Stimulated activated CD8-positive, alpha-beta memory T cell treated with anti-CD3 and anti-CD28 coated beads, Interleukin-4, amount 100 ng/mL, for 1 hour (primary cell): ENCODE measurements around the gene ZNF530.

Source experiments
- DNase-seq, 2 donors: peaks; one replicate each; pipeline ENCODE4 v3.0.0-alpha.2; 2020; ENCODE audit warnings: low read depth in 2 of 2, low spot score in 1 of 2

The ZNF530 gene

GRCh38 chr19:57613941-57614743 is 14.5 kb downstream of the ZNF530 start, which contains the start of gene ZNF134:
TSS of gene ZNF134 (plus strand) at chr19:57614242. CDS start at chr19:57619469, 5,227 bp downstream.
- peak; percentile 73 to 80 for DNase-seq

- DNase-seq: no peak
Measured at GRCh38 chr19:57615346-57615745, 15.7 kb downstream of the ZNF530 start.

GRCh38 chr19:57620673-57621348 is 21.1 kb downstream of the ZNF530 start:
- DNase-seq: no peak

- no peak for DNase-seq
Measured at GRCh38 chr19:57623091-57623490, 23.4 kb downstream of the ZNF530 start.

GRCh38 chr19:57632987-57633831 is 33.5 kb downstream of the ZNF530 start, which contains the start of gene ZNF211:
TSS of gene ZNF211 (plus strand) at chr19:57633168. CDS start at chr19:57633347, 179 bp downstream.
- peak; percentile 74 to 75 for DNase-seq

- no peak for DNase-seq
Measured at GRCh38 chr19:57633832-57634131, 34.1 kb downstream of the ZNF530 start.

- no peak for DNase-seq
Measured at GRCh38 chr19:57637379-57637778, 37.7 kb downstream of the ZNF530 start.

- no peak for DNase-seq
Measured at GRCh38 chr19:57641715-57642234, 42.1 kb downstream of the ZNF530 start.

- no peak for DNase-seq
Measured at GRCh38 chr19:57642396-57643046, 42.8 kb downstream of the ZNF530 start.

- DNase-seq: no peak
Measured at GRCh38 chr19:57643734-57644133, 44.0 kb downstream of the ZNF530 start.

GRCh38 chr19:57648331-57649003 is 48.8 kb downstream of the ZNF530 start:
- DNase-seq: no peak

- DNase-seq: no peak
Measured at GRCh38 chr19:57651654-57651996, 51.9 kb downstream of the ZNF530 start.

- no peak for DNase-seq
Measured at GRCh38 chr19:57653689-57654088, 54.0 kb downstream of the ZNF530 start.

GRCh38 chr19:57655443-57655842 is 55.8 kb downstream of the ZNF530 start:
- no peak for DNase-seq

GRCh38 chr19:57656346-57656745 is 56.7 kb downstream of the ZNF530 start:
- no peak for DNase-seq
